Activated T-helper 2 cell treated with anti-CD3 and anti-CD28 coated beads, Interferon-gamma antibody, Interleukin-2, Interleukin-4, amounts not matched to agents 10 μg/mL and 5 μg/mL and 100 μg/mL, durations not matched to agents 14 hours and 24 hours and 36 hours (primary cell): ENCODE measurements around the gene NBEA. TPM values are rescaled to one million over a fixed set of nuclear protein-coding genes. Genes with fewer than 3 reads are reported as not detected.
"Not testable (repeated sequence)": the region's sequence is repeated elsewhere in the genome, so short reads cannot be mapped to it uniquely, and the experiment has no call there.

Experiments
- DNase-seq: peaks from one replicate; pipeline ENCODE4 v3.0.0; 2021; ENCODE audit warnings: low spot score
- H3K27ac Mint-ChIP-seq: one replicate; pipeline ENCODE4 v1.8.0; 2021; ENCODE audit warnings: mixed read lengths
- H3K27me3 Mint-ChIP-seq: one replicate; pipeline ENCODE4 v1.8.0; 2021; ENCODE audit warnings: low read depth, mixed read lengths
- H3K36me3 Mint-ChIP-seq: one replicate; pipeline ENCODE4 v1.8.0; 2021; ENCODE audit warnings: low read depth, mixed read lengths
- H3K4me1 Mint-ChIP-seq: one replicate; pipeline ENCODE4 v1.8.0; 2021; ENCODE audit warnings: low read depth, mixed read lengths
- H3K4me3 Mint-ChIP-seq: one replicate; pipeline ENCODE4 v1.8.0; 2021; ENCODE audit warnings: low read depth, mild to moderate bottlenecking, moderate library complexity, mixed read lengths
- H3K9me3 Mint-ChIP-seq: one replicate; pipeline ENCODE4 v1.8.0; 2021; ENCODE audit warnings: mixed read lengths
- intact Hi-C: fragments of 100-400 bp; cut with micrococcal nuclease; formaldehyde crosslinking; loops from one replicate; pipeline ENCODE4 v1.15.1; 2023
- total RNA-seq: library from RNA; stranded (reverse); gene quantifications from 2 replicates; pipeline ENCODE4 v1.2.3, GENCODE V29; 2022

Gene NBEA
- total RNA-seq, 1 donor from 2014 or later = 0.14 TPM

- H3K27me3 Mint-ChIP-seq = no peaks in the 10 kb centered on the region
These were observed 83.2 kb downstream of the NBEA start for GRCh38 chr13:35025314-35025713.

DNA sequence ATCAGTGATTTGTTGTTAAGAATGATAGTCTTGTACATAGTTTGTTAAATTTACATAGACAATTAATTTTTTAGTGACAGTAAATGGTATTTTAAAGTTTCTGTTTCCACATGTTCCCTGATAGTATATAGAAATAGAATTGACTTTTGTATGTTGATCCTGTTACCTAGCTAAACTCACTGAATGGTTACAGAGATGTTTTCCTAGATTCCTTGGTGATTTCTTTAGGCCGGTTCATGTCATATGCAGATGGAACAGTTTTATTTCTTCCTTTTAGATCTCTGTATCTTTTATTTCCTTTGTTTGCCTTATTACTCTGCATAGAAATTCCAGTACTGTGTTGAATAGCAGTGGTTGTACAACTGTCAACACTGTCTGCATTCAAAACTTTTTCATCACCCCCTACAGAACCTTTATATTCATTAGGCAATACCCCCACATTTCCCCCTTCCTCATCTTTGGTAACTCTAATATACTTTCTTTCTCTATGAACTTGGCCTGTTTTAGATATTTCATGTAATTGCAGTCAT lies 86.3 kb downstream of the NBEA start:
- no peak overlapping the region for H3K4me3 Mint-ChIP-seq
- H3K36me3 Mint-ChIP-seq = no peaks in the 10 kb centered on the region
- intact Hi-C loops = no loop called here
- H3K27ac Mint-ChIP-seq = no peak overlapping the region
- no peak for DNase-seq
- H3K9me3 Mint-ChIP-seq = peaks cover 21% of the 10 kb centered on the region
- H3K4me1 Mint-ChIP-seq = no peaks in the 10 kb centered on the region
- no peaks in the 10 kb centered on the region for H3K27me3 Mint-ChIP-seq

More at GRCh38 chr13:35025314-35025713, 83.2 kb downstream of the NBEA start:
- DNase-seq = no peak
- no peak overlapping the region for H3K27ac Mint-ChIP-seq
- H3K9me3 Mint-ChIP-seq = peaks cover 6% of the 10 kb centered on the region
- no peaks in the 10 kb centered on the region for H3K36me3 Mint-ChIP-seq
- H3K4me1 Mint-ChIP-seq = no peaks in the 10 kb centered on the region
- intact Hi-C loops = no loop called here
- no peak overlapping the region for H3K4me3 Mint-ChIP-seq

GRCh38 chr13:35039012-35039411 lies 96.9 kb downstream of the NBEA start:
- Mint-ChIP-seq H3K36me3 (no peaks in the 10 kb centered on the region), H3K27ac (no peak overlapping the region), H3K4me1 (no peaks in the 10 kb centered on the region), H3K9me3 (peaks cover 9% of the 10 kb centered on the region), H3K4me3 (no peak overlapping the region), H3K27me3 (no peaks in the 10 kb centered on the region)
- DNase-seq = no peak
- intact Hi-C loops = no loop called here

- Mint-ChIP-seq H3K9me3 (no peaks in the 10 kb centered on the region), H3K4me1 (no peaks in the 10 kb centered on the region), H3K36me3 (no peaks in the 10 kb centered on the region), H3K27ac (no peak overlapping the region), H3K4me3 (no peak overlapping the region), H3K27me3 (no peaks in the 10 kb centered on the region)
- DNase-seq = no peak
- intact Hi-C loops = no loop called here
These were observed 104.5 kb downstream of the NBEA start for GRCh38 chr13:35046587-35046986.

DNA sequence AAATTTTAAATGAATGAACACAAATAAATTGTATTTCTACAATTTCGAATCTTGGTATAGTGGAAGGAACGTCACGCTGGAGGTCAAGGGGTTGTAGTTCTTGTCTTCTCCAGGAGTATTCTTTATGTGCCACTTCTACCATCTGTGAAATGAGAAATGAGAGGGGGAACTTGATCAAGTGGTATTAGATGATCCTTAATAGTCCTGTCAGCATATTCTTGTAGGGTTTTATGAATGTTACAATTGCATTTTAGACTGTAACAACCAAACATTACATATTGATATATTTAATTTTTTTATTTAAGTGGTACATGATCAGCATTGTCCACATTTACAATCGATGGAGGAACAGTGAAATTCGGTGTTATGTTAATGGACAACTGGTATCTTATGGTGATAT lies 113.6 kb downstream of the NBEA start:
- DNase-seq = no peak
- no peaks in the 10 kb centered on the region for H3K27me3 Mint-ChIP-seq
- intact Hi-C loops = no loop called here
- no peak overlapping the region for H3K4me3 Mint-ChIP-seq
- H3K9me3 Mint-ChIP-seq = no peaks in the 10 kb centered on the region
- no peak overlapping the region for H3K27ac Mint-ChIP-seq
- no peaks in the 10 kb centered on the region for H3K4me1 Mint-ChIP-seq
- no peaks in the 10 kb centered on the region for H3K36me3 Mint-ChIP-seq

DNA sequence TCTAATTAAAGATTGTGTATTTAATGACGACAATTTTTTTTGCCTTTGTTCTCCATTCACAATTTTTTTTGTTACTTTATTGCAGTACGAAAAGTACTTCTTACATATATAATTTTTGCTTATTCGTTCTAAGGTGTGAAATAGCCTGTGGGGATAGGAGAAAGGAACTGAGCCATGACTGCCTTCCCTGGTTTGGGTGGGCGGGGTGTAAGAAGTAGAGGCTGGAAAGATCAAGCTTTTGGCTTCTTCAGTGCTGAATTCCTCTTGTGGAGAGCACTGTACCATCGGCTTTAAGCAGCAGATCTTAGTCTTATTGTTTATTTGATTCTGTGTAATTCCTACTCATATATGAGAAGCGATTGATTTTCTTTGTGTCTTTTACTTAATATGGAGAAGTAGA lies 115.8 kb downstream of the NBEA start:
- H3K9me3 Mint-ChIP-seq = no peaks in the 10 kb centered on the region

DNA sequence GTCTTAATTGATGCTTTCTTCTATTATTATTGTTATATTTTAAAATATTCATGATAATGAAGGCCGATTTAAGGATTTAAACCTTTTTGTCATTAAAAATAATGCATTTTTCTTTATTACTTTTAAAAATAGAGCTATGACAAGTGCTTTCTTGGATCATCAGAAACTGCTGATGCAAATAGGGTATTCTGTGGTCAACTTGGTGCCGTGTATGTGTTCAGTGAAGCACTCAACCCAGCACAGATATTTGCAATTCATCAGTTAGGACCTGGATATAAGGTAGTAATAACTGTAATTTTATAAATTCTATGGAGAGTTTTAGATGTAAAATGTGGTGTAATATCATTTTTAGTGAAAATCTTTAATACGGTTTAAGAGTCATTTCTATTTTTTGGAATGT lies 116.5 kb downstream of the NBEA start:
- H3K27me3 Mint-ChIP-seq, H3K4me3 Mint-ChIP-seq, H3K9me3 Mint-ChIP-seq, H3K27ac Mint-ChIP-seq, DNase-seq, H3K4me1 Mint-ChIP-seq, H3K36me3 Mint-ChIP-seq, intact Hi-C loops: not testable (repeated sequence)

More for the DNA sequence above, 115.8 kb downstream of the NBEA start:
- intact Hi-C loops = no loop called here
- Mint-ChIP-seq H3K4me1 (no peaks in the 10 kb centered on the region), H3K4me3 (no peak overlapping the region), H3K27ac (no peak overlapping the region), H3K36me3 (no peaks in the 10 kb centered on the region), H3K27me3 (no peaks in the 10 kb centered on the region)
- DNase-seq = no peak

GRCh38 chr13:35086667-35087066 lies 144.6 kb downstream of the NBEA start:
- H3K9me3 Mint-ChIP-seq = peaks cover 13% of the 10 kb centered on the region
- no peaks in the 10 kb centered on the region for H3K4me1 Mint-ChIP-seq

DNA sequence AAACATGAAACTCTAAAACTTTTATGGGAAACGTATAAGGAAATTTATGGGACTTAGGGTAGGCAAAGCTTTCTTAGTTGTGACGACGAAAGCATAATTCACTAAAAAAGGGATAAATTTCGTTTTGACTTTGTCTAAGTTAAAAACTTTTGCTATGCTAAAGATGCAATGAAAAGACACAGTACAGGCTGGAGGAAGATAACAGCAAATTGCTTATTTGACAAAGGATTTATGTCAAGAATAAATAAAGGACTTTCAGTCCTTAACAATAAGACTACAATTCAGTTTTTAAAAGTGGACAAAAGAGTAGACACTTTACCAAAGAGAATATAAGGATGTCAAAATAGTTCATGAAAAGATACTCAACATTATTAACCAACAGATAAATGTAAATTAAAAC lies 150.2 kb downstream of the NBEA start:
- no peak for DNase-seq
- no peaks in the 10 kb centered on the region for H3K27me3 Mint-ChIP-seq
- intact Hi-C loops = no loop called here

More at GRCh38 chr13:35086667-35087066, 144.6 kb downstream of the NBEA start:
- DNase-seq = no peak
- H3K27ac Mint-ChIP-seq = no peak overlapping the region
- H3K36me3 Mint-ChIP-seq = no peaks in the 10 kb centered on the region
- intact Hi-C loops = no loop called here
- H3K27me3 Mint-ChIP-seq = no peaks in the 10 kb centered on the region
- H3K4me3 Mint-ChIP-seq = no peak overlapping the region

DNA sequence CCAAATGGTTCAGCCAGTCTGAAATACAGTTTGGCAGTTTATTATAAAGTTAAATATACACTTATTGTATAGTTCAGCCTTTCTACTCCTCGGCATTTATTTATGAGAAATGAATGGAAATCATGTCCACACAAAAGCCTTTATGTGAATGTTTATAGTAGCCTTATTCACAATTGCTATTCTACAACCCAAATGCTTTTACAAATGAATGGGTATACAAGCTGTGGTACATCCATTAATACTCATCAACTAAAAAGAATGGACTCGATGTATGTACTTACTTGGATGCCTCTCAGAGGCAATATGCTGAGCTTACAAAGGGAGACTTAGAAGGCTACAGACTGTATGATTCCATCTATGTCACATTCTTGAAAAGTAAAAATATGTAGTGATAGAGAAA lies 150.7 kb downstream of the NBEA start:
- no peaks in the 10 kb centered on the region for H3K36me3 Mint-ChIP-seq
- H3K27ac Mint-ChIP-seq = no peak overlapping the region
- intact Hi-C loops = no loop called here
- no peaks in the 10 kb centered on the region for H3K4me1 Mint-ChIP-seq
- peaks cover 2% of the 10 kb centered on the region for H3K9me3 Mint-ChIP-seq
- no peak overlapping the region for H3K4me3 Mint-ChIP-seq
- no peaks in the 10 kb centered on the region for H3K27me3 Mint-ChIP-seq
- no peak for DNase-seq

More for the DNA sequence above, 150.2 kb downstream of the NBEA start:
- Mint-ChIP-seq H3K27ac (no peak overlapping the region), H3K9me3 (peaks cover 6% of the 10 kb centered on the region), H3K4me1 (no peaks in the 10 kb centered on the region), H3K4me3 (no peak overlapping the region), H3K36me3 (no peaks in the 10 kb centered on the region)

- intact Hi-C loops = no loop called here
- no peak overlapping the region for H3K27ac Mint-ChIP-seq
- H3K27me3 Mint-ChIP-seq = no peaks in the 10 kb centered on the region
- no peak overlapping the region for H3K4me3 Mint-ChIP-seq
- H3K36me3 Mint-ChIP-seq = no peaks in the 10 kb centered on the region
- no peak for DNase-seq
- no peaks in the 10 kb centered on the region for H3K9me3 Mint-ChIP-seq
- H3K4me1 Mint-ChIP-seq = no peaks in the 10 kb centered on the region
These were observed 151.3 kb downstream of the NBEA start for GRCh38 chr13:35093356-35093755.

- H3K4me1 Mint-ChIP-seq, DNase-seq, H3K36me3 Mint-ChIP-seq, H3K27ac Mint-ChIP-seq, H3K9me3 Mint-ChIP-seq, H3K4me3 Mint-ChIP-seq, H3K27me3 Mint-ChIP-seq, intact Hi-C loops: not testable (repeated sequence)
These were observed 164.7 kb downstream of the NBEA start for GRCh38 chr13:35106771-35107170.

DNA sequence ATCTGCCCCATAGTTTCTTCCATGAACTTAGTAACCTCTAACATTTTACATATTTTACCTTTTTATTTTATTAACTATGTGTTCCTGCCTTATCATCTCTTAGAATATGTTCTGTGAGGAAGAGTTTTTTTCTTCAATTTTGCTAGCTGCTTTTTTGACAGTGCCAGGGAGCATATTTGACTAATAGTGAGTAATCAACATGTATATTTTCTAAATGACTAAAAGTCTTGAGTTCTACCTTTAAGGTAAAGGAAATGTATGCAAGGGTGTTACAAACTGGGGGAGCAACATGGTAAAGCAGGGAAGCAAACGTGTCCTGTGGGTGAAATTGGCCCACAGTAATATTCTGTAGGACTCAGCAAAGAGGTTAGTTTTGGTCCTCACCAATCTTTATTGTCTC lies 165.5 kb downstream of the NBEA start:
- no peak overlapping the region for H3K27ac Mint-ChIP-seq
- no peak overlapping the region for H3K4me3 Mint-ChIP-seq
- H3K9me3 Mint-ChIP-seq = no peaks in the 10 kb centered on the region
- H3K4me1 Mint-ChIP-seq = no peaks in the 10 kb centered on the region
- intact Hi-C loops = no loop called here
- H3K36me3 Mint-ChIP-seq = no peaks in the 10 kb centered on the region
- no peaks in the 10 kb centered on the region for H3K27me3 Mint-ChIP-seq
- DNase-seq = no peak

GRCh38 chr13:35113612-35114011 lies 171.5 kb downstream of the NBEA start:
- intact Hi-C loops, H3K27ac Mint-ChIP-seq, H3K4me1 Mint-ChIP-seq, DNase-seq, H3K36me3 Mint-ChIP-seq, H3K4me3 Mint-ChIP-seq, H3K27me3 Mint-ChIP-seq, H3K9me3 Mint-ChIP-seq: not testable (repeated sequence)
